ENCODE measurements around the gene PNMA5.
A peak's percentile ranks its signal among the peaks of the same experiment; 100 is the strongest.

Gene PNMA5

DNA sequence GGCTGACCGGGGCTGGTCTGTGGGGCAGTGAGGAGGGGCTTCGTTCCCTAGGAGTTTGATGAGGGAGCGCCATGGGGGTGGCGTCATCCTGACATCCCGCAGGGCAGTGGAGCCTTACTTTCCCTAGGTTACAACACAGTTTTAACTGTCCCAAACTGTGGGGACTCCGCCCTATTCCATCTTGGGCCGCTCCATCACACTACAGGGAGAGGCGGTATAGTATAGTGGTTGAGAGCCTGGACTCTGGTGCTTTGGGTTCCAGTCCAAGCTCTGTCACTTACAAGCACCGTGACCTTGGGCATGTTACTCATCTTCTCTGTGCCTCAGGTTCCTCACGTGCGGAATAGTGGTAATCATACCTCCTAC, 51.9 kb downstream of the PNMA5 start:
- Mint-ChIP-seq H3K27ac (peak overlapping the region; percentile 65), H3K4me1 (ENCODE audit: low read depth) (peaks cover 15% of the 10 kb centered on the region), H3K27me3 (no peaks in the 10 kb centered on the region), H3K9me3 (no peaks in the 10 kb centered on the region), H3K4me3 (peak overlapping the region; percentile 91), H3K36me3 (ENCODE audit: low read depth) (no peaks in the 10 kb centered on the region)

DNA sequence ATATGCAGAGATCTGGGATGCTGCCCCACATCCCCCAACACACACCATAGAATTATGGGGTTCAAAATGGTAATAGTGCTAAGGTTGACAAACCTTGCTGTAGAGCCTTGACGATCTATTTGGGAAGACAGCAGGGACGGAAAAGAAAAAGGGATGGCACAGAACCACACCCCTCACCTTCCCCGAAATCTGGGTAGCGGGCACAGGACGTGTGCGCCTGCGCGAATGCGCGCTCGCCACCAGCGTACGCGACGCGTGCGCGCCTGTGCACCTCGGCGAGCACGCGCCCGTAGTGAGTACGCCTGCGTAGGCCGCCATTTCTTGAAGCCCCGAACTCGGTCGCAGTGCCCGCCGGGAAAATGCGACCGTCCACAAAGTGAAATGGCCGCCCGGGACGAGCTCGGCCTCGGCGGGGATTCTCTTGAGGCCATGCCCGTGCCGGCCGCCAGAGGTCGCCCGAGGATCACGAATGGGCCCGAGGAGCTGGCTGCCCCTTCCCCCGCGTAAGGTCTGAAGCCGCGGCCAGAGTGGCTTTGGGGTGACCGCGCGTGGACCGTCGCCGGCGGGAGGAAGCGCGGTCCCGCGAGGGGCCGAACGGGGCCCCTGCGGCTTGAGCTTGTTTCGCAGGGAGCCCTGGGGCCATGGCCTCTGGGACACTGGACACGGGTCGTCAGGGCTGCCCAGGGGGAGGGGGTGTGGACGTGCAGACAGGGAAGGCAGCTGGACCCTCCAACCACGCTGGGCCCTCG, 52.4 kb downstream of the PNMA5 start:
- peaks cover 15% of the 10 kb centered on the region for H3K4me1 Mint-ChIP-seq (ENCODE audit: low read depth)
- peak overlapping the region; percentile 91 for H3K4me3 Mint-ChIP-seq
- no peaks in the 10 kb centered on the region for H3K9me3 Mint-ChIP-seq
- no peaks in the 10 kb centered on the region for H3K27me3 Mint-ChIP-seq
- H3K27ac Mint-ChIP-seq: peak overlapping the region; percentile 81
- H3K36me3 Mint-ChIP-seq (ENCODE audit: low read depth): no peaks in the 10 kb centered on the region

All from stimulated activated naive CD8-positive, alpha-beta T cell treated with anti-CD3 and anti-CD28 coated beads, Interleukin-15, Interleukin-2, amounts not matched to agents 100 ng/mL and 50 ng/mL, for 24 hours (primary cell).